HCT116 (cell line): ENCODE measurements around the gene SUMO4. TPM values are rescaled to one million over a fixed set of nuclear protein-coding genes. Genes with fewer than 3 reads are reported as not detected.

Experiments
- ATAC-seq: fragments of 200-7000 bp; cut with Tn5 transposase; 2 replicates; pipeline ENCODE4 v1.9.1; 2020; ENCODE audit warnings: mild to moderate bottlenecking, moderate library complexity
- BruUV-seq: library from RNA; stranded (reverse); fragments of 400-500 nt; replicated peaks from 2 replicates; lab custom pipeline; 2021; lab: Mats Ljungman, UMichigan
- CTCF ChIA-PET: fragments of 300-600 bp; sonication (Branson Sonifier 250); formaldehyde crosslinking; loops from one replicate; lab custom pipeline; 2021; ENCODE audit warnings: antibody characterized with exemption; lab: Charles Lee
- POLR2A ChIA-PET: fragments of 300-600, 350-600 bp; sonication (Branson Sonifier 250); formaldehyde crosslinking; loops from one replicate; lab custom pipeline; 2021; ENCODE audit warnings: antibody characterized with exemption; lab: Charles Lee
- RAD21 ChIA-PET, 2 experiments: fragments of 300-600 bp; sonication (Branson Sonifier 250); formaldehyde crosslinking; loops; one replicate each; lab custom pipeline; 2023; ENCODE audit warnings: low total read pairs in 2 of 2; ENCODE audit not compliant: uncharacterized antibody in 2 of 2, unreplicated experiment in 2 of 2, low non-redundant PET in 1 of 2; lab: Charles Lee
- DNase-seq: peaks from one replicate; pipeline ENCODE4 v3.0.0-alpha.2; 2010; ENCODE audit warnings: low read depth, low spot score
- H2AFZ ChIP-seq: fragments of 200-600 bp; shearing (Covaris generic), sonication (generic); 2 replicates; pipeline ENCODE4 v1.6.1; 2017; ENCODE audit warnings: low read depth, mixed run types, mixed read lengths, antibody characterized with exemption, low read length; ENCODE audit not compliant: poor library complexity, severe bottlenecking
- H3K27ac ChIP-seq: 2 replicates; pipeline ENCODE4 v1.5.1; 2012; ENCODE audit warnings: low read depth, low read length
- H3K27me3 ChIP-seq: fragments of 200-600 bp; sonication (generic); 2 replicates; pipeline ENCODE4 v1.6.1; 2016; ENCODE audit warnings: mixed run types, low read length, mixed read lengths; ENCODE audit not compliant: insufficient read depth
- H3K36me3 ChIP-seq, 2 experiments: fragments of 200-500 bp in 1 of 2; fragments of 200-600 bp in 1 of 2; sonication (Bioruptor generic) in 1 of 2; sonication (generic) in 1 of 2; 2 replicates each; pipeline versions ENCODE4 v1.5.1 to v1.6.1; 2014 to 2016; ENCODE audit warnings: low read length in 2 of 2, inconsistent platforms in 1 of 2, mixed read lengths in 1 of 2, mixed run types in 1 of 2; ENCODE audit not compliant: insufficient read depth in 2 of 2, control insufficient read depth in 1 of 2
- H3K4me1 ChIP-seq, 2 experiments: fragments of 200-600 bp in 1 of 2; sonication (generic) in 1 of 2; 2 replicates each; pipeline versions ENCODE4 v1.5.1 to v1.6.1; 2012 to 2017; ENCODE audit warnings: low read length in 2 of 2, inconsistent platforms in 1 of 2, mild to moderate bottlenecking in 1 of 2, mixed read lengths in 1 of 2, mixed run types in 1 of 2, moderate library complexity in 1 of 2; ENCODE audit not compliant: insufficient read depth in 2 of 2, control insufficient read depth in 1 of 2
- H3K4me2 ChIP-seq: fragments of 200-600 bp; sonication (generic); 2 replicates; pipeline ENCODE4 v1.6.1; 2017; ENCODE audit warnings: mixed run types, low read length, mixed read lengths
- H3K4me3 ChIP-seq, 2 experiments: fragments of 200-600 bp in 1 of 2; sonication (generic) in 1 of 2; replicated peaks in 1 of 2; 2 replicates each; pipeline ENCODE4 v1.5.1; 2011 to 2016; ENCODE audit warnings: low read length in 2 of 2, control low read depth in 1 of 2, low read depth in 1 of 2, mild to moderate bottlenecking in 1 of 2, mixed read lengths in 1 of 2, mixed run types in 1 of 2
- H3K79me2 ChIP-seq: fragments of 200-600 bp; sonication (generic); 2 replicates; pipeline ENCODE4 v1.6.1; 2017; ENCODE audit warnings: mild to moderate bottlenecking, mixed run types, low read length, moderate library complexity, mixed read lengths; ENCODE audit not compliant: insufficient read depth
- H3K9ac ChIP-seq: fragments of 200-600 bp; sonication (generic); 2 replicates; pipeline ENCODE4 v1.6.1; 2016; ENCODE audit warnings: low read length, mixed read lengths
- H3K9me2 ChIP-seq: fragments of 200-600 bp; sonication (generic), shearing (Covaris generic); 2 replicates; pipeline ENCODE4 v1.6.1; 2017; ENCODE audit warnings: mixed run types, mild to moderate bottlenecking, moderate library complexity; ENCODE audit not compliant: insufficient read depth
- H3K9me3 ChIP-seq, 2 experiments: fragments of 200-500 bp in 1 of 2; fragments of 200-600 bp in 1 of 2; sonication (Bioruptor generic) in 1 of 2; sonication (generic) in 1 of 2; 2 replicates each; pipeline ENCODE4 v1.6.1; 2014 to 2017; ENCODE audit warnings: low read length in 2 of 2, mixed read lengths in 2 of 2, inconsistent platforms in 1 of 2, low read depth in 1 of 2, mild to moderate bottlenecking in 1 of 2, mixed run types in 1 of 2, moderate library complexity in 1 of 2; ENCODE audit not compliant: control insufficient read depth in 1 of 2, insufficient read depth in 1 of 2
- H4K20me1 ChIP-seq: fragments of 200-600 bp; sonication (generic), shearing (Covaris generic); 2 replicates; pipeline ENCODE4 v1.6.1; 2017; ENCODE audit warnings: mixed run types, mild to moderate bottlenecking, moderate library complexity; ENCODE audit not compliant: insufficient read depth
- CTCF ChIP-seq, 3 experiments: fragments of 200-600 bp in 1 of 3; sonication (generic) in 1 of 3; IDR thresholded peaks in 2 of 3; conservative IDR thresholded peaks in 1 of 3; 2 replicates each; pipeline ENCODE4 v1.5.1; 2012 to 2017; ENCODE audit warnings: low read depth in 2 of 3, low read length in 2 of 3, antibody characterized with exemption in 1 of 3, borderline replicate concordance in 1 of 3, control low read depth in 1 of 3, mild to moderate bottlenecking in 1 of 3, mixed read lengths in 1 of 3, mixed run types in 1 of 3, moderate library complexity in 1 of 3; ENCODE audit not compliant: insufficient read depth in 1 of 3
- ELF1 ChIP-seq: IDR thresholded peaks from 2 replicates; pipeline ENCODE4 v1.6.1; 2012; ENCODE audit warnings: low read depth, borderline replicate concordance
- EZH2 ChIP-seq: fragments of 200-600 bp; sonication (generic); IDR thresholded peaks from 2 replicates; pipeline ENCODE4 v1.6.1; 2017; ENCODE audit warnings: antibody characterized with exemption, mixed run types
- EZH2phosphoT487 ChIP-seq: fragments of 200-600 bp; IDR thresholded peaks from 2 replicates; pipeline ENCODE4 v1.6.1; 2018; ENCODE audit warnings: antibody characterized with exemption, borderline replicate concordance
- FOSL1 ChIP-seq: IDR thresholded peaks from 2 replicates; pipeline ENCODE4 v1.6.1; 2012; ENCODE audit warnings: low read depth
- JUND ChIP-seq: IDR thresholded peaks from 2 replicates; pipeline ENCODE4 v1.6.1; 2012
- MAX ChIP-seq: IDR thresholded peaks from 2 replicates; pipeline ENCODE4 v1.6.1; 2012
- POLR2A ChIP-seq: IDR thresholded peaks from 2 replicates; pipeline ENCODE4 v1.7.0; 2011; ENCODE audit warnings: borderline replicate concordance; ENCODE audit not compliant: insufficient read depth, insufficient read length; ENCODE audit errors: extremely low read depth
- SIN3A ChIP-seq: IDR thresholded peaks from 2 replicates; pipeline ENCODE4 v1.6.1; 2012; ENCODE audit warnings: low read depth
- SRF ChIP-seq: IDR thresholded peaks from 2 replicates; pipeline ENCODE4 v1.6.1; 2012; ENCODE audit warnings: low read depth
- TCF7L2 ChIP-seq: IDR thresholded peaks from 2 replicates; pipeline ENCODE4 v1.7.0; 2011; ENCODE audit warnings: borderline replicate concordance, inconsistent platforms; ENCODE audit not compliant: insufficient read depth, insufficient read length; ENCODE audit errors: extremely low read depth
- YY1 ChIP-seq: IDR thresholded peaks from 2 replicates; pipeline ENCODE4 v1.6.1; 2011; ENCODE audit warnings: low read length, low read depth, moderate library complexity, mild to moderate bottlenecking; ENCODE audit not compliant: insufficient replicate concordance; ENCODE audit errors: extremely low read depth
- intact Hi-C: fragments of 100-400 bp; cut with micrococcal nuclease; formaldehyde crosslinking; loops from 2 replicates; pipeline ENCODE4 v1.10.0; 2022
- total RNA-seq: library from RNA; stranded (reverse); gene quantifications from one replicate; pipeline ENCODE4 v1.2.1, GENCODE V29; 2021; ENCODE audit not compliant: unreplicated experiment

Gene SUMO4
- total RNA-seq, 1 experiment from 2014 or later = 1.6 TPM

GRCh38 chr6:149371154-149371553 lies 28.9 kb upstream of the SUMO4 start:
- ChIA-PET RAD21 (interaction anchor here in 1 of 2 experiments (0.6 kb wide), 1 partner anchor 36 kb away, joined by 4 read pairs; no protein-coding TSS in a partner anchor), POLR2A (no interaction called here), CTCF (no interaction called here)
- H3K9ac ChIP-seq = no peak overlapping the region
- ATAC-seq (no peak), DNase-seq (no peak)
- H3K9me3 ChIP-seq = no peaks in the 10 kb centered on the region
- intact Hi-C loops = no loop called here
- H3K4me2 ChIP-seq = no peak overlapping the region
- H2AFZ ChIP-seq = no peak overlapping the region
- no peaks in the 10 kb centered on the region for H3K9me2 ChIP-seq
- no peaks in the 10 kb centered on the region for H3K27me3 ChIP-seq
- H3K4me1 ChIP-seq = no peaks in the 10 kb centered on the region
- no TSS peak for BruUV-seq
- TF ChIP-seq POLR2A (no peak), SRF (no peak), ELF1 (no peak), EZH2 (no peak)
- TF ChIP-seq, all 23 proteins: peak for 0
- Histone ChIP-seq H4K20me1 (peaks cover 4% of the 10 kb centered on the region; the same call in 1 of the 2 replicates), H3K36me3 (no peaks in the 10 kb centered on the region), H3K79me2 (peaks cover 44% of the 10 kb centered on the region), H3K4me3 (no peak overlapping the region), H3K27ac (no peak overlapping the region)

- Histone ChIP-seq H3K79me2 (peaks cover 40% of the 10 kb centered on the region), H3K4me2 (no peak overlapping the region), H2AFZ (no peak overlapping the region), H3K9ac (no peak overlapping the region), H3K9me2 (no peaks in the 10 kb centered on the region), H3K36me3 (no peaks in the 10 kb centered on the region), H3K27me3 (no peaks in the 10 kb centered on the region), H3K9me3 (no peaks in the 10 kb centered on the region), H4K20me1 (no peaks in the 10 kb centered on the region), H3K27ac (no peak overlapping the region), H3K4me1 (no peaks in the 10 kb centered on the region), H3K4me3 (no peak overlapping the region)
- DNase-seq (no peak), ATAC-seq (no peak)
- BruUV-seq = no TSS peak
- RAD21 ChIA-PET = no interaction called here
- intact Hi-C loops = no loop called here
- POLR2A ChIA-PET = no interaction called here
- CTCF ChIA-PET = no interaction called here
- TF ChIP-seq EZH2phosphoT487 = no peak
- no peak for TF ChIP-seq FOSL1
- TF ChIP-seq YY1 = no peak
- no peak for TF ChIP-seq POLR2A
- no peak for TF ChIP-seq JUND
- no peak for TF ChIP-seq CTCF (IDR thresholded peaks at IDR 0.05 in 2 of 3, conservative IDR thresholded peaks at IDR 0.05 in 1 of 3; ENCODE audit: borderline replicate concordance in 1 of 3, insufficient read depth in 1 of 3, low read depth in 2 of 3, low read length in 2 of 3)
- no peak for TF ChIP-seq TCF7L2
- TF ChIP-seq MAX = no peak
- no peak for TF ChIP-seq SIN3A
Measured at GRCh38 chr6:149372062-149372461, 28.0 kb upstream of the SUMO4 start.
